GM15510 (cell line): ENCODE data around the gene UBQLNL.

Experiments used
- POLR2A ChIP-seq: IDR thresholded peaks from 3 replicates; pipeline ENCODE4 v1.6.1; 2011; ENCODE audit warnings: borderline replicate concordance; ENCODE audit not compliant: insufficient read length; ENCODE audit errors: extremely low read depth

UBQLNL gene, protein sequence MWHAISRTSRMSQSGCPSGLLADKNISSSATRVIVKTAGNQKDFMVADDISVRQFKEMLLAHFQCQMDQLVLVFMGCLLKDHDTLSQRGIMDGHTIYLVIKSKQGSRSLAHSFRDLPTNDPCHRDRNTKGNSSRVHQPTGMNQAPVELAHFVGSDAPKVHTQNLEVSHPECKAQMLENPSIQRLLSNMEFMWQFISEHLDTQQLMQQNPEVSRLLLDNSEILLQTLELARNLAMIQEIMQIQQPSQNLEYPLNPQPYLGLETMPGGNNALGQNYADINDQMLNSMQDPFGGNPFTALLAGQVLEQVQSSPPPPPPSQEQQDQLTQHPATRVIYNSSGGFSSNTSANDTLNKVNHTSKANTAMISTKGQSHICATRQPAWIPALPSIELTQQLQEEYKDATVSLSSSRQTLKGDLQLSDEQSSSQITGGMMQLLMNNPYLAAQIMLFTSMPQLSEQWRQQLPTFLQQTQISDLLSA

DNA sequence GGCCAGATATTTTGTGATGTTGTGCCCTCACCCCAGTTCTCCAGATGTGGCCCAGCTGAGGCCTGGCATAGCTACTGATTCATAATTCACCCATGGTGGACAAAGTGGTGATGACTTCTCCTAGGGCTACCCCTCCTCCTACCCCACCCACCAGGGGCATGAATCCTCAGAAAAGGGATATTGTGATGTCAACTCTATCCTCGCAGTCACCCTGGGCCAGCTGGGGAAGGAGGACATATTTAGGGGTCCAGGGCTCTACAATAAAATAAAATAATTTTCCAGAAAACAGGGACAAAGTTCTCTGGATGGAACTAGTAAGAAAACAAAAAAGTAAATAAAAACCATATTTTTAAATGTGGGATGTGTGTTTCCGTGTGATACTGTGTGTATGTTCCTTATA is at the start of gene UBQLNL:
UBQLNL (minus strand) TSS at position 101 of the 400 bp plus-strand sequence. CDS start 258 bp downstream, outside the sequence.
- TF ChIP-seq POLR2A: no peak

DNA sequence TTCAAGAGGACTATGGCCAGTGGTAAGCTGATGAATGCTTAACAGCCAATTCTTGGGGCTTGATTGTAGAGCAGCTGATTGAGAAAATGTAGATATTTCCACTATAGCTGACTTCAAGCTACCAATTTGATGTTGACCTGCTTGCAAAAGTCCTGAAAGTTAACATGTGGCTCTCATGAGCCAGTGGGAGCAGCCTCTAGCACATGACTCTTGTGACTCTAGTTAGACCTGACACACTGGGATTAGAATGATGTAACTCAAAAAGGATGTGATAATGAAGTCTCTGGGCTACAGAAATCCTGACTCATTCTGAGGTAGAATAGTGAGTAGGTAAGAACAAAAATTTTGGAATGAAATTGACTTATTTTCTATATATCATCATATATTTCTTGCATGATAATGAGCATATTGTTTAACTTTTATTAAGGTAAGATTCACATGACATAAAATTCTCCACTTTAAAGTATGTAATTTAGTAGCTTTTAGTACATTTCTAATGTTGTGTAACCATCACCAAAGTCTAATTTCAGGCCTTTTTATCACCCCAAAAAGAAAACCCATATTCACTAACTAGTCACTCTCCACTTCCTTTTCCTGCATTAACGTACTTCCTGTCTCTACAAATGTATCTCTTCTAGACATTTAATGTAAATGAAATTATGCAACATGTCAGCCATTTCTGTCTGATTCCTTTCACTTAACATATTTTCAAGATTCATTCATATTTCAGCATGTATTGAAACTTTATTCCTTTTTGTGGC is 47.9 kb upstream of the UBQLNL start:
- TF ChIP-seq POLR2A: no peak

DNA sequence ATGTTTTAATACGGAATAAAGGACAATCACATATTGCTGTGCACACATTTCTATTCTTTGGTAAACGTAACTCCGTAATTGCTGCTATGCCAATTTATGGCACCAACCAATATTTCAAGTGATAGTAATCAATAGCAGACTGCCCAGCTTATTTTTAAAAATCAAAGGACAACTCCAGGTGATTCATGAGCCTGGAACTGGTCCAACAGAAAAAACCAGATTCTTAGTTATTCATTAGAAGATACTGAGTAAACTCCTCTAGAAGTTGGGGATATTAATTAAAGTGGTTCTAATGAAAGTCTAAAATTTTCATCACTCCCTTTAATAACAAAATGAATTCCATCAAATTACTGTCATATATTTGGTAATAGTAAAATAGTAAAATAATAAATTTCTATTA is 41.3 kb upstream of the UBQLNL start:
- TF ChIP-seq POLR2A: no peak

DNA sequence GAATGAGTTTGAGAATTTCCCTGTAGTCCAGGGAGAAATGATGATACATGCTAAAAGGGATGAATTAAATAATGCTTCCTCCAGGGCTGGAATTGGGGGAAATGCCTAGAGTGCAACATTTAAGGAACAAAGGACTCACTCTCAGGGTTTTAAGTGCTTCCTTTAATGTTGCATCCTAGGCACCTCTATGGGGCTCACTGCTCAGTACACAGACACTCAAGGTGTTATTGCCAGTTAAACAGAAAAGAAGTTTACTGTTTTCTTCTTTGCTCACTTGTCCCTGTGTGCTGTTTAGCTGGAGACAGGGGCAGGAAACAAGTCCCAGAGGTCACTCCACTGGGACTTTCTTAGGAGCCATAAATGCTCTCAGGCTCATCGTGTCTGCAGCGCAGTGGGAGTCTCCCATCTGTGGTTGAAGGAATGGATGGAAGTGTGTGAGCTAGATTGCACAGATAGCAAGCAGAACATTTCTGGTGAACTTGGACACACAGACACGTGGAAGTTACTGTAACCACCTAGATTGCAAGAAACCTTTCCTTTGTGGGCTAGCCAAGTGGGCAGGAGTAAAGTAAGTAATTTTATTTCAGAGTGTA is 40.2 kb upstream of the UBQLNL start:
- no peak for TF ChIP-seq POLR2A

DNA sequence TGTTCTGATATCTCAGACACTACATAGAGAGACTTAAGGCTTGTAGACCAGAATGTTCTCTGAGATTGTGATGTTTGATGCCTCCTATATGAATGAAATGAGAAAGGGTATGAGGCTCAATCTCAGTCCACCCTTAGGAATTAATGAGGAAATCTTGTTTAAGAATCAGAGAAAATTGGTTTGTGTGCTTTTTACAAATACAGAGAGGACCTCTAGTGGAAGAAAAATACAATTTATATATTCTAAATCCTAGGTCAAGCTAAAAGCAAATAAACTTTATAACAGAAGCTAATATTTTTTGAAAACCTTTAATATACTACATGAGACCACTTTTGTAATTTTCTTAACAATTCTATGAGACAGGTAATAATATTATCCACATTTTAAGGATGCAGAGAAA is 36.8 kb upstream of the UBQLNL start:
- no peak for TF ChIP-seq POLR2A

DNA sequence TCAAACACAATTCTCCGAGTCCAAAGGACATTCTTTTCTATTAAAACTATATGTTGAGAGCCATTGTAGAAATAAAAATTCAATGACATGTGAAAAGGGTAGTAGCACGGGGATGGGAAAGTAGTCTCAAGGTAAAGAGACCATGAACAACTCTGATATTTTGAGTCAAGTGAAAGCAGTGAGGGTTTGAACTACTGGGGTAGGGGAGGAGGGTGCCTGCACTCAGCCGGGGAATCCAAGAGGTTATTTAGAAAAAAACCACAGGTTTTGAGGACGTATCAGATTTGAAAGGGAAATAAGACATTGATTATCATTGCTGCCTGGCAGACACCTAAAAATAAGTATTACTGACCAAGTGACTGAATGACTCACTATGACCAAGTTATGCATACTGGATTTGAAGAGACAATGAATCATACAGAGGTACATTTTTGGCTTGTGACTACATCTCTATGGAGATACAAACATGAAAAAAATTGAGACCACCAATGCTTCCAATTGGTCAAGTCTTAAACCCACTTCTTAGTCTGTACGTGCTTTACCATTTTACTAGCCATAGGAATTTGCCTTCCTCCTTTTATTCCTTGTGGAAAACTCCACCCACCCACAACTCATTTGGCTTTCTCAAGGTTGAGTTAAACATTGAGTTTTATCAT is 34.1 kb upstream of the UBQLNL start:
- TF ChIP-seq POLR2A: no peak

DNA sequence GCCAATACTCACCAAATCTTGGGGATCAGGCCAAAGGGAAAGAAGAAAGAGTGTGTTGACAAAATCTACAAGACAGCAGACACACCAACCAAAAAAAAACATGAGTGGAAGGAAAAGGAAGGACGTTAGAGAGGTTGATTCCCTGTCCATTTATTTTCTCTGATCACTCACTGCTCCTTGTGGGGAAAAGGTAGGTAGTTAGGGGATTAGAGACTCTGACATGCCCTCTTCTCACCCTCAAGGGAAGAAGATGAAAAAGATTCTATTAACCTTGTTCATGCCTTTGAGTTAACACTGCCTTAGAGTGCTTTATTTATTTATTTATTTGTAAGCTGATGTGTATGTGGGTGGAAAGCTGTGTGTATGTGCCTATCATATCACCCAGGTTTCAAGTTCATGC is 31.9 kb upstream of the UBQLNL start, which contains the start of gene OR52H1:
OR52H1 (minus strand) TSS at position 101 of the 400 bp plus-strand sequence. CDS start 3,035 bp downstream, outside the sequence.
- TF ChIP-seq POLR2A: no peak

DNA sequence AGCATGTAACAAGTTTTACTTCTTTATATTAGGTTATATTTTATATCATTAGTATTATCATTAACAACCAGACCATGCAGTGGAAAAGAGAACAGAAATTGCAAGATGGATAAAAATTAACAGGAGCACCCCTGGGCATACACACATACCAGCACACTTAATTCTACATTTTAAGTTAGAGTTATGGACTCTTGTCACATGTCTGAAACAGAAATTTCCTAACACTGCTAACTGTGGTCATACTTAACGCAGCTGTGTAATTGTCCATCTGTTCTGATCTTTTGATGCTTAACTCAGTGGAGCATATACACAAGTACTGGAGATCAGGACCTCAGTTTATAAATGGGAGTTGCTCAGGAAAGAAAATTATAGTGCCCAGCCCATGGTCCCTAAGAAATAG is 31.5 kb upstream of the UBQLNL start:
- no peak for TF ChIP-seq POLR2A

DNA sequence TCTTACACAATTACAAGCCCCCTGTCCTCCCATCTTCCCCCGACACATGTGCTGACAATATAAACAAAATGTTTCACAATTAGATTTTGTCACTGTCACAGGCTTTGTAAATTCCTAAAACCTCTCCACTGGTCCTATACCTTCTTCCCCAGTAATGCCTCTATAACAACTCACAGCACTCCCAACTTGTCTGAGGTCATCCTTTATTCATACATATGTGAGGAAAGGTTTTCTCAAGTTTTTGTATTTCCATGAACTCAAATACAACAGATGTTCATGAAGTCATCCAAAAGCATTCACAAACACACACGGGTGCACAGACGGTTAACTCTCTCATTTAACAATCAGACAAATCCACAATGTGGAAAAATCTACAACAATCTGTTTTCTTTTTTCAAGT is 30.0 kb upstream of the UBQLNL start:
- no peak for TF ChIP-seq POLR2A

DNA sequence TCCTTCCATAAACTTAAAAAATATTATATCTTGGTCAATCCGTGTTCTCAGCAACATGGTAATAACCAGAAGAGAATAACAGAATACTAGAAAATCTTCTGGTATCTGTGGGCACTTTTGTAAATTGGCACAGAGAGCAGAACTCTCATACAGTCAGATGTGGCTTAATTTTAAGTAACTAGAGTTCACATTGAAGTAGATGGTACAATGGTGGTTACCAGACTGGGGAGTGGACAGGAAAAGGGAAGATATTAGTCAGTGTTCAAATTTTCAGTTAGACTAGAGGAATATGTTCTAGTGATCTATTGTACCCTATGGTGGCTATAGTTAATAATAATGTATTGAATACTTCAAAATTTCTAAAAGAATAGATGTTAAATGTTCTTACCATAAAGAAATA is 24.9 kb upstream of the UBQLNL start:
- no peak for TF ChIP-seq POLR2A

DNA sequence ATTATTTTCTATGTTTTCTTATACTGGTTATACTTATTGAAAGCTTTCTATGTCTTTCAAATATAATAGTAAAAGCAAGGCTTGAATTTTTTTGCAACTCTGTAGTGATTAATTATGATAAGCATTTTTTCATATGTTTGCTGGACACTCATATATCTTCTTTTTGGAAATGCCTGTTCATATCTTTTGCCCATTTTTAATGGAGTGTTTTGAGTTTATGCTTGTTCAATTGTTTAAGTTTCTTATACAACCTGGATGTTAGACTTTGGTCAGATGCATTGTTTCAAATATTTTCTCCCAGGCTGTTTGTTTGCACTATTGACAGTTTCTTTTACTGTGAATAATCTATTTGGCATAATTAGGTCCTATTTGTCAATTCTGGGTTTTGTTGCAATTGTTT is 20.0 kb upstream of the UBQLNL start:
- TF ChIP-seq POLR2A: no peak

DNA sequence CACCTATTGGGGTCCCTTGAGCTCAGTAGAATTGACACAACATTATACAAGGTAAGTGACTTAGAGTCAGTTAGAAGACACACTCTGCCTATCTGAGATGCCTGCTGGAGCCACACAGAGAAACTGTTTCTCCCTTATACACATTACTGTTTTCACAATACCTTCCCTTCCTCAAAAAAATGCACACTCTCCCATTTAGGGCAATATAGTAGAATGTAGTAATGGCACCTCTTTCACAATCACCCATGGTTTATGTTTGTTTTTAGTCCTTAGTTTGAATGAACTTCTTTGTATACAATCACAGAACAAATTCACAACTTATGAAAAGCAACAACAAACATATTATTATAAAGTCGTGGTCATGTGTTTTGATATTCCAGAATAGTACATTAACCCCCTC is 17.5 kb upstream of the UBQLNL start:
- no peak for TF ChIP-seq POLR2A

DNA sequence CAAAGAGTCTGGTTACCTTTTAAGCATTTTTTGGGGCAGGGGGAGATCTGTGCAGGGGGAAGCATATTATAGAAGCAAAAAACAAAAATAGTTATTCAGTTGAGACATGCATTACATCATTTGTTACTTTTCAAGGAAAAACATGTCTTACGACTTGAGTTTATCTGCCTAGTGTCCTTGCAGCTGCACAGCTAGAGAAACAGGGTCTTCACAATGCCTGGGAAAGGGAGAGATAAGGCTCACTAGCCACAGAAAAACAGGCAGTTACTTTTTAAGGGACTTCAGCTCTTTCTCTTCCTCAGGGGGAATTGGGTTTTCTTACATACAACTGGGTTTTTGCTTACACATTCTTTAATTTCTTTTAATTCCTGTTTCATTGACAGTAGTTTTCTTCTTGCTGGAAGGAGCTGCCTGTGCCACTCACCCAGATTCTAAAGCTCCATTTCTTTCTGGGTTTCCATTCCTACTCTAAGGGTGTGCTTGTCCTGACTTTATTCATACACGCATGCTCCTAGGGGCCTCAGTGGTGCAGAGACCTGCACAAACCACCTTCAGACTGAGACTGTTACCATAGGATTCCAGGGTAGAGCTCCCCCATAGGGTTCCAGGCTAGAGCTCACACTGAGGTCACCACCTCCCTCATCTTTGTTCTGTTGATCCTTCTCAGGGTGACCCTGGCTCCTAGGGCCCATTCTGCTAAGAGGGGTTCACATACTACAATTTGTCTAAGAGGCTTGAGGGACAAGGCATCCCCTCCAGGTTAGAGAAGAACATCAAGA is 14.7 kb upstream of the UBQLNL start:
- no peak for TF ChIP-seq POLR2A

DNA sequence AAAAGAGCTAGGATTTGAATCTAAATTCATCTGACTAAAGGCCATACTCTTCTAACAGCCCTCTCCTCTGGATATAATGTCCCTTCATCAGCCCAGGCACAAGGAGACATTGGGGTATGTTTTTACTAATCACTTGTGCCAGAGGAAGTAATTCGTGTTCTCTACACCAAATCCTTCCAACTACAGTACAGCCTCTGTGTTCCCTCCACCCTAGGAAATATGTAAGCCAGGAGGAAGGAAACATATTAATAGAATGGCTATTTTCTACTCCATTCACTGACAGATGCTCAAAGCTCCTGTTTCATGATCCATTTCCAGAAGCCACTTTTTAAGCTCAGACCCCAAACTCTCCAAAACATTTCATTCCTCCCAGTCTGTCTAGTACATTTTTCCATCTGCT is 12.0 kb upstream of the UBQLNL start:
- TF ChIP-seq POLR2A: no peak
